Lung microvascular endothelial cell (primary cell): Measurements from ENCODE around the gene CAMKK1. TPM values are rescaled to one million over a fixed set of nuclear protein-coding genes. Genes with fewer than 3 reads are reported as not detected.
"Not testable (repeated sequence)": the region's sequence is repeated elsewhere in the genome, so short reads cannot be mapped to it uniquely, and the experiment has no call there.

Experiments
- DNase-seq, 2 donors: peaks; one replicate each; pipeline versions ENCODE4 v3.0.0 to v3.0.0-alpha.2; 2010; ENCODE audit warnings: low read depth in 2 of 2
- total RNA-seq: library from RNA; depleted of rRNA; stranded (reverse); fragments of >200 nt; gene quantifications from 2 replicates; pipeline ENCODE4 v1.2.1, GENCODE V29; 2014

Gene CAMKK1
- total RNA-seq, 1 donor from 2014 or later = 0.79 TPM

- no peak for DNase-seq
These were observed 45.6 kb downstream of the CAMKK1 start for GRCh38 chr17:3847165-3847670.

DNA sequence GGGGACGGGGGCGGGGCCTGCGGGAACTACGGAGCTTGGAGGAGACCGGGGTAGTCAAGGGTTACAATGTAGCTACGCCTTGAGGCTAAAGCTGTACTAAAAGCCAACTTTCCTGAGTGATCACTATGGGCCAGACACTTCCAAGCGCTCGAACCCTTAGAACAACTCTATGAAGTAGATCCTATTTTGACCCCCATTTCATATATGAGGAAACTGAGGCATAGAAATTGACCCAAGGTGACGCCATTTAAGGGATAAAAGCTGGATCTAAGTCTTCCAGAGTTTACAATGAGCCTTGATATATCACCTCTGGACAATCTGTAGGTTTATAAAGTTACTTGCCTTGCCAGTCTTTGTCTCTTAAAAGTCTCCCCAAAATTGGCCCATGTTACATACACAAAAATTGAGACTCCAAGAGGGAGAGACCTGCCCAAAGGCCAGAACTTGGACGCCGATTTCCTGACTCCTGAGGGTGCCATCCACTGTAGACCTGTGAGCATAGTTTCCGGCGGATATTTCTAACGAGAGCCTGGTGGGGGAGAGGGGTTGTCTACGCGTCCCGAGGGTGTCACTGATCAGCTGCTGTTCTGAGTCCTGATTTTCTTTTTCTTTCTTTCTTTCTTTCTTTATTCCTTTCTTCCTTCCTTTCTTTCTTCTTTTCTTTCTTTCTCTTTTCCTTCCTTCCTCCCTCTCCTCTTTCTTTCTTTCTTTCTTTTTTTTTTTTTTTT is 46.3 kb downstream of the CAMKK1 start:
- DNase-seq = no peak

DNA sequence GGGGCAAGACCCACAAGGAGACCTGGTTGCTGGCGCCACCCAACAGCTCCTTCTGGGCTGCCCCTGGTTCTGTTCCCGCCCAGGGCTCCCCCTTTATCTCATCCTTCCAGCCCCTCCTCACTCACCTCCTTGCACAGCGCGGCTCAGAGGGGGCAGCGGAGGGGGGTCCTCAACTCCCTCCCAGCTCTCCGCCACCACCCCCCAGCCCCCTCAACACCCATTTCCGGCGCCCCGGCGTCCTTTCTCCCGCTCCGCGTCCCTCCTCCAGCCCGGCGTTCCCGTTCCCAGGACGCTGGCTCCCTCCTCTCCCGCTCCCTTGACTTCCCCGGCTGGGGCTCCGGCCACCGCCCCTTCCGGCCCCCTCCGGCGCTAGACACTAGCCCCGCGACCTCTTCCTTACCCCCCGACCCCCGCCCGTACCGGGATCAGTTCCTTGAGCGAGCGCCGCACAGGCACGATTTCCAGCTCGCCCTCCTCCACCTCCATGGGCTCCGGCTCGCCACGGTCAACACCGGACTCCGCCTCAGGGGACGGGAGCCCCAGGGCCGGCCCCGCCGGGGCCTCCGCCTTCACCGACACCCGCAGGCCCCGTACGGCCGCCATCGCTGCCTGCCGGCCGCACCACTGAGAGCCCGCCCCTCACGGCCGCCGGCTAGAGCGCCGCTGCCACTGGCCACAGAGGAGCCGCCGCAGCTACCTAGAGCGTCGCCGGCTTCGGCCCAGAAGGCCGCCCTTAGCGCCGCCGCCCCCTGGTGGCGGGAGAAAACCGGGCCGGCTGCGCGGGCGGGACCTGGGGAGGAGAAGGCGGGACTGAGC is 47.0 kb downstream of the CAMKK1 start, which contains the start of gene NCBP3:
TSS of gene NCBP3 (minus strand) at position 626 of the 816 bp plus-strand sequence. CDS start at position 603, 23 bp downstream.
- peak; percentile 96 to 97 for DNase-seq

DNA sequence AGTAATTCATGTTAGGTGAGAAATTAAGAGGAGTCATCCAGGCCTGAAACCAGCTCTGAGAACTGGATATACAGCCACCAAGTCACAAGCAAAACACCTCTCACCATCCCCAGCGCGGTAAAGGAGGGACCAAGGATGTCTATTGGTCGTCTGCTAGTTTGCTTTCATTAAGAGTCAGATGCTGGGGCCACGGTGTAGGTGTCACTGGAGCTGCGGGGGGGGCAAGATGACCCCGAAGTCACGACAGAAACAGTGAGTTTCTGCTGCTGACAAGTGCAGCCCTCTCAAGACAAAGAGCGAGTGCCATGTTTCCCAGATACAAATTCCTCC is 47.6 kb downstream of the CAMKK1 start:
- DNase-seq = peak; percentile 9 to 22

- not testable (repeated sequence) for DNase-seq
These were observed 48.3 kb downstream of the CAMKK1 start for GRCh38 chr17:3844556-3844955.

DNA sequence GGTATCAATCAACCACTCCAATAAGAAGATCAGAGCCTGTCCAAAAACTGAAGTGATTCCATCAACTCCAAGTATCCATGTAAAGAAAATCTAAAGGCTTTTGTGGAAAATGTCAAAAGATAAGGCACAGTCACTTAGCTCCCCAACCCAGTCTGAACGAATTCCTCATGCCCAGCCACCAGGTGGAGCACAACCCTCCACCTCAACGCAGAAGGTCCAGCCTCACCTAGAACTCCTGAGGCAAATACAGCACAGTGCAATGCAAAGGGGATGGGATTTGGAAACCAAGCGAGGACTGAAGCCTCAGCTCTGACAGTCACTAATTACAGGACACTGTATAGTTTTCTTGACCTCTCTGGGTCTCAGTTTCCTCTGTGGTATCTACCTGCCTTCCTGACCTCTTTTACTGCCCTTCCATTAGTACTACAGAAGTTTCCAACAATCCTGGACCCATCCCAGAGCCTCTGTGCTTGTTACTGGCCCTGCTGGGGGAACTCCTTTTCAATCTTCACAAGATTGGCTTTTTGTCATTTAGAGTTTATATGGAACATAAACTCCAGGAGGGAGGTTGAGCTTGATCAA is 48.8 kb downstream of the CAMKK1 start:
- peak; percentile 51 to 69 for DNase-seq

- no peak for DNase-seq
These were observed 54.6 kb downstream of the CAMKK1 start for GRCh38 chr17:3838206-3838605.

DNA sequence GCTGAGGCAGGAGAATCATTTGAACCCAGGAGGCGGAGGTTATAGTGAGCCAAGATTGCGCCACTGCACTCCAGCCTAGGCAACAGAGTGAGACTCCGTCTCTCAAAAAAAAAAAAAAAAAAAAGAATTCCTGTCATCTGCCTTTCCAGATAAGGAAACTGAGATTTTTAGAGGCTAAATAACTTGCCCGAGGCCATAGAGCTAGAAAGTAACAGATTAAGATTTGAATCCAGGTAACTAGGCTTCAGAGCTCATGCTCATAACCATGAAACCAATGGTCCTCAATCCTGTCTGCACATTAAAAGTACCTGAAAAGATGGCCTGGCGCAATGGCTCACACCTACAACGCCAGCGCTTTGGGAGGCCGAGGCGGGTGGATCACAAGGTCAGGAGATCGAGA is 56.3 kb downstream of the CAMKK1 start:
- no peak for DNase-seq

DNA sequence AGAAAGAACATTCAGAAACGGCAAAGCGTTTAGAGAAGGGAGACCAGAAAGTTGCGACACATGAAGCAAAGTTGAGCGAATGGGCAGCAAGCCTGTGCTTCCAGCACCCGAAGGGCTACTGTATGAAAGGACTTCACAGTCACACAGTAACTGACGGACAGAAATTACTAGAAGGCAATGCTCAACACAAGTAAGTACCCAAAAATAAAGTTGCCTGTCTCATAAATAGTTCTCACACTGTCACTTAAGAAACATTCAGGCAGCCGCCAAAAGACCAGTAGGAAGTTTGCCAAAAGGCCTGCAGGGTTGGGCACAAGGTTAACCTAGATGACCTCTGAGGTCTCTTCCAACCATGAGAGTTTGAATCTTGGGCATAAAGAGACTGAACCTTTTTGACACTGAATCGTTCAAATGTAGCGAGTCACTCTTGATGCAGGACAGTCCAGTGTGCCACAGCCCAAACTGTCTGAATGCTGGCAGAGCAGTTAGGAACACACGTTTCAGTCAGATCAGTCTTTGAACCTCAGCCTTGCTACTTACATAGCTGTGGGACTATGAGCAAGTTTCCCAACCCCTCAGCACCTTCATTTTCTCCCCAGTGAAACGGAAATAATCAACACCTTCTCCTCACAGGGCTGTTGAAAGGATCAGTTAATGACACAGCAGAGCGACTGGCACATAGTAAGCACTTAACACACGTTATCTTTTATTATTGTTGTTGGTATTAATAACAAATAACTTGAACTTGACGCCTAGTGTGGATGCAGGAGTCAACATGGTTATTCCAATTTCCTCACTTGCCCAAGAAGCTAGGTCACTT is 57.2 kb downstream of the CAMKK1 start:
- DNase-seq = no peak

DNA sequence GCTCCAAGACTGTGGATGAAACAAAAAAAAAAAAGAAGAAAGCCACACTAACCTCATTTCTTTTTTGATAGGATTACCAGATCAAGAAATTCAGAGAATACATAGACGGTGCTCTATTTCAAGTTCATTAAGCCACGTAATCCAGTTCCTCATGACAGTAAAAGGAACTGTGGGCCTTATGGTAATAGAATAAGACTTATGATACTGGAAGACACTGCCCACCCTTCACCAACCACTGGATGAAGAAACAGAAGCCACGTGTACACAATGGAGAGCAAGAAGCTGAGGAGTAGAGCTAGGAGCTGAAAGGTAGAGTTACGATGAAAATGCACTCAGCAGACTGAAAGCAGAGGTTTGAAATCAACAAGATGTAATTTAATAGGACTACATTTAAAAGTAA is 58.0 kb downstream of the CAMKK1 start:
- DNase-seq = no peak

DNA sequence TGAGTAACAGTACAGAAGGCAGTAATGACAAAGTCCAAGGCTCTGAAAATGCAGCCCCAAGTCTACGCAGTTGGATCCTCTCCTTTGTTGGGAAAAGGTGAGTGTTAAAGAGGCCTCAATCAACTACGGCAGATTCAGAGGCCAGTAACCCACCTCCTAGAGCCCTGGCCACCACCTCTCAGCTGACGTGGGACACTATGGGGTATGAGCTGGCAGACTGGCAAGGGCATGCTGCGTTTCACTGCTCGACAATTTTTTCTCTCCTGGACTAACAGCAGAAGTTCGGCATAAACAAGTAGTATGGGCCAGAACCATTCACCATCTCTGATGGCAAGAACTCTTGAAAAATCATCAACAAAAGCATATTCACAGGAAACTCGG is 64.0 kb downstream of the CAMKK1 start:
- DNase-seq = no peak

- DNase-seq = no peak
These were observed 64.6 kb downstream of the CAMKK1 start for GRCh38 chr17:3828151-3828851.

- peak; percentile 83 to 86 for DNase-seq
These were observed 65.6 kb downstream of the CAMKK1 start for GRCh38 chr17:3827124-3827773.

- peak in 1 of 2 donors; percentile 16 for DNase-seq
These were observed 66.7 kb downstream of the CAMKK1 start for GRCh38 chr17:3826191-3826590.

DNA sequence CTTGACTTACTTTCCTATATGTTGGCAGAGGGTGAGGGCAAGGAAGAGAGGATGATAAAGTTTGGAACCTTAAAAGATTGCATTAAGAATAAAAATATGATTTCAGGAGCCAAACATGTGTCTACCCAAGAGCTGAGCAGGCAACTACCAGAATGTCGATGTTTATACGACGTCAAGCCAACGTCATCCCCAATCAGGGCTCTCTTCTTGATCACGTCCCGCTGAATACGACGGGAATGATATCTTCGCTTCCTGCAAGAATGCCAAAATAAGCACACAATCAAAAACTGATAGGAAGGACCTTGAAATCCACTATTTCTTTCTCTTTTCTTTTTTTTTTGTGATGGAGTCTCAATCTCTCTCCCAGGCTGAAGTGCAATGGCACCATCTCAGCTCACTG is 71.8 kb downstream of the CAMKK1 start:
- DNase-seq = no peak

GRCh38 chr17:3818786-3819185 is 74.1 kb downstream of the CAMKK1 start:
- peak; percentile 91 to 94 for DNase-seq

DNA sequence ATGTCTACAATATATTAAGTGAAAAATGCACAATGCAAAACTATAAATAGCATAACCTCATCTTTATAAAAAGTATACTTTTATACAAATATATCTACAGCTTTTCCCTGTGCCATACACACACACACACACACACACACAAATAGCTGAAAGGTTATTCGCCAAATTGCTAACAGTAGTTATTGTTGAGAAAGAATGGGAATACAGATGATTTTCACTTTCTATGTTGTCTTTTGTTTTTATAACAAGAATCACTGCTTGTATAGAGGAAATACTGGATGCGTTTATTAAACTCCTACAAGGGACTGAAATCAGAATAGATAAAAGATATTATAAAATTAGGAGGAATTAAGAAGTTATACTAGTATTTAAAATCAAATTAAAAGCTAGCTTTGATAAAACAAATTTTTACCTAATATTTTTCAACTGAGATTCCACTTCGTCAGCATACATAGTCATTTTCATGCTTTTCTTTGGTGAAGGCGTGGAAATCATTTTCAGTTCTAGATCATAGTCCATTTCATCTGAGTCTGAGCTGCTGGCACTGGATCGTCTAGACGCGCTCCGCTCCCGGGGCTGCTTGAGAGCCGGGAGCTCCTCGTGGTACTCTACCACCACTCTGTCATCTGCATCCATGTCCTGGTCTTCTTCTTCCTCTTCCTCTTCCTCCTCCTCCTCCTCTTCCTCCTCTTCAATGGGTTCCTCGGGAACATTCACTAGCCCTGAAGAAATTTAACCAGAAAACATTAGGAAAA is 74.8 kb downstream of the CAMKK1 start:
- DNase-seq = peak in 1 of 2 donors; percentile 30

GRCh38 chr17:3815925-3816324 is 76.9 kb downstream of the CAMKK1 start:
- no peak for DNase-seq

DNA sequence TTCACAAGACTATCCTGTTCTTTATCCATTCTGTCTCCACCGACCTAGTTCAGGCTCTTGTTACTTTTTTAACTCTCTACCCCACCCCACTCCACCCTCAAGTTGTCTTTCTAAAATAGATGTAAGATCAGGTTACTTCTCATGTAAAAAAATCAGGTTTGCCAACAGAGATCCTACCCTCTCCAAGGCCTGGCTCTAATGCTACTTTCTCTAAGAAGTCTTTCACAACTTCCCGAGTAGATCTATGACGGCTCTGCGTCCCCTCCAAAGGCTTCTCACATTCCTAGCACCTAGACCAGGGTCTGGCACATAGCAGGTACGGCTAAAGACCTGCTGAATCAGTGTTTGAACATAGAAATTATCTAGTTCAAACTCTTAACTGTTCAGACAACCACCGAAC is 77.7 kb downstream of the CAMKK1 start:
- DNase-seq = no peak

GRCh38 chr17:3814361-3814760 is 78.5 kb downstream of the CAMKK1 start:
- DNase-seq = no peak
